Activated naive CD8-positive, alpha-beta T cell (primary cell): Measurements from ENCODE around the gene ENO2.
A peak's percentile ranks its signal among the peaks of the same experiment; 100 is the strongest.

ENCODE experiments used
- H3K27ac Mint-ChIP-seq: one replicate; pipeline ENCODE4 v1.8.0; 2021; ENCODE audit warnings: mixed read lengths
- H3K27me3 Mint-ChIP-seq: one replicate; pipeline ENCODE4 v1.8.0; 2021; ENCODE audit warnings: mixed read lengths
- H3K36me3 Mint-ChIP-seq: one replicate; pipeline ENCODE4 v1.8.0; 2021; ENCODE audit warnings: mixed read lengths
- H3K4me1 Mint-ChIP-seq: one replicate; pipeline ENCODE4 v1.8.0; 2021; ENCODE audit warnings: low read depth, mixed read lengths
- H3K4me3 Mint-ChIP-seq: one replicate; pipeline ENCODE4 v1.8.0; 2021; ENCODE audit warnings: mild to moderate bottlenecking, mixed read lengths
- H3K9me3 Mint-ChIP-seq: one replicate; pipeline ENCODE4 v1.8.0; 2021; ENCODE audit warnings: low read depth, mixed read lengths

The ENO2 gene

GRCh38 chr12:6932766-6933165 is 18.4 kb downstream of the ENO2 start:
- H3K27ac Mint-ChIP-seq = peak overlapping the region; percentile 84
- peaks cover 70% of the 10 kb centered on the region for H3K4me1 Mint-ChIP-seq
- H3K36me3 Mint-ChIP-seq = peaks cover 4% of the 10 kb centered on the region
- H3K27me3 Mint-ChIP-seq = no peaks in the 10 kb centered on the region
- no peak overlapping the region for H3K4me3 Mint-ChIP-seq
- no peaks in the 10 kb centered on the region for H3K9me3 Mint-ChIP-seq

GRCh38 chr12:6934110-6934509 is 19.7 kb downstream of the ENO2 start:
- H3K4me3 Mint-ChIP-seq = no peak overlapping the region
- H3K9me3 Mint-ChIP-seq = no peaks in the 10 kb centered on the region
- no peaks in the 10 kb centered on the region for H3K27me3 Mint-ChIP-seq
- peaks cover 5% of the 10 kb centered on the region for H3K36me3 Mint-ChIP-seq
- H3K27ac Mint-ChIP-seq = peak overlapping the region; percentile 87
- H3K4me1 Mint-ChIP-seq = peaks cover 67% of the 10 kb centered on the region

DNA sequence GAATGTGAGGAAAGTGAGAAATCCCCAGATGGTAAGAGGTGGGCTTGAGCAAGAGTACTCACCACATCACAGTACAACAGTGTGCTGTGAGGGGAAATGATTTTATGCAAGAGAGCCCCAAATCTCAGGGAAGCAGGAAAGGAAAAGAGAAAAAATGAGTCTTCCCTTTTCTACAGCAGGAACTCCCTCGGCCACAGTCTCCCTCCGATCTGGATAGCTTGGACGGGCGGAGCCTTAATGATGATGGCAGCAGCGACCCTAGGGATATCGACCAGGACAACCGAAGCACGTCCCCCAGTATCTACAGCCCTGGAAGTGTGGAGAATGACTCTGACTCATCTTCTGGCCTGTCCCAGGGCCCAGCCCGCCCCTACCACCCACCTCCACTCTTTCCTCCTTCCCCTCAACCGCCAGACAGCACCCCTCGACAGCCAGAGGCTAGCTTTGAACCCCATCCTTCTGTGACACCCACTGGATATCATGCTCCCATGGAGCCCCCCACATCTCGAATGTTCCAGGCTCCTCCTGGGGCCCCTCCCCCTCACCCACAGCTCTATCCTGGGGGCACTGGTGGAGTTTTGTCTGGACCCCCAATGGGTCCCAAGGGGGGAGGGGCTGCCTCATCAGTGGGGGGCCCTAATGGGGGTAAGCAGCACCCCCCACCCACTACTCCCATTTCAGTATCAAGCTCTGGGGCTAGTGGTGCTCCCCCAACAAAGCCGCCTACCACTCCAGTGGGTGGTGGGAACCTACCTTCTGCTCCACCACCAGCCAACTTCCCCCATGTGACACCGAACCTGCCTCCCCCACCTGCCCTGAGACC is 21.2 kb downstream of the ENO2 start:
- Mint-ChIP-seq H3K4me3 (peak overlapping the region; percentile 90), H3K27ac (peak overlapping the region; percentile 96), H3K36me3 (peaks cover 8% of the 10 kb centered on the region), H3K9me3 (no peaks in the 10 kb centered on the region), H3K27me3 (no peaks in the 10 kb centered on the region), H3K4me1 (peaks cover 61% of the 10 kb centered on the region)

- Mint-ChIP-seq H3K36me3 (peaks cover 8% of the 10 kb centered on the region), H3K9me3 (no peaks in the 10 kb centered on the region), H3K27ac (peak overlapping the region; percentile 96), H3K4me3 (peak overlapping the region; percentile 90), H3K27me3 (no peaks in the 10 kb centered on the region), H3K4me1 (peaks cover 57% of the 10 kb centered on the region)
These were observed 21.8 kb downstream of the ENO2 start for GRCh38 chr12:6936194-6936635.

GRCh38 chr12:6936636-6937480 is 22.5 kb downstream of the ENO2 start:
- H3K4me1 Mint-ChIP-seq = peaks cover 57% of the 10 kb centered on the region
- no peaks in the 10 kb centered on the region for H3K9me3 Mint-ChIP-seq
- peaks cover 8% of the 10 kb centered on the region for H3K36me3 Mint-ChIP-seq
- H3K27ac Mint-ChIP-seq = peak overlapping the region; percentile 96
- no peaks in the 10 kb centered on the region for H3K27me3 Mint-ChIP-seq
- H3K4me3 Mint-ChIP-seq = peak overlapping the region; percentile 90

DNA sequence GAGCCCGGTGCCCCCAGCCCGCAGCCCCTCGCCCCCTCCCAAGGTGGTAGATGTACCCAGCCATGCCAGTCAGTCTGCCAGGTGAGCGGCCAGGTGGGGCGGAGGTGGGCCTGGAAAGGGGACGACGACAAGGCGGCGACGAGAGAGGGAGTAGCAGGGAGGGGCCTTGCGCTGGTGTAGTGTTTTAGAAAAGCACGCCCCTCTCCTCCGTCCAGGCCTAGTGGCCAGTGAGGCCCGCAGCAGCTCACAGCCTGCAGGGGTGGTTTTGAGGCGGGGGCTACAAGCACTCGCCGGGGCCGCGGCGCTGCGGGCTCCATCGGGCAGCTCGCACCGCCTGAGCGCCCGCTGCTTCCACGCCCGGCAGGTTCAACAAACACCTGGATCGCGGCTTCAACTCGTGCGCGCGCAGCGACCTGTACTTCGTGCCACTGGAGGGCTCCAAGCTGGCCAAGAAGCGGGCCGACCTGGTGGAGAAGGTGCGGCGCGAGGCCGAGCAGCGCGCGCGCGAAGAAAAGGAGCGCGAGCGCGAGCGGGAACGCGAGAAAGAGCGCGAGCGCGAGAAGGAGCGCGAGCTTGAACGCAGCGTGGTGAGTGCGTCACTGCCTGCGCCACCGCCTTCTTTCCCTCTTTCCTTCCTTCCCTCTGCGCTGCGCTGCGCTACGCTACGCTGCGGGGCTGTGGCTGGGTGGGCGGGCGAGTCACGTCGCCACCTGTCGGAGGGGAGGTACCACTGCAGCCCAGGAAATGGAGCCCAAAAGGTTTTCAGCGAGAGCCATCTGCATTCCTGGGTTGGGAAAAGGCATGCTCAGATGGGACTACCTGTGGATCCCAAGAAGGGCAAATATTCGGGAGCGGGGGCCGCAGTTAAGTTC is 23.3 kb downstream of the ENO2 start:
- Mint-ChIP-seq H3K9me3 (no peaks in the 10 kb centered on the region), H3K36me3 (peaks cover 8% of the 10 kb centered on the region), H3K4me3 (peak overlapping the region; percentile 90), H3K4me1 (peaks cover 52% of the 10 kb centered on the region), H3K27ac (peak overlapping the region; percentile 91), H3K27me3 (no peaks in the 10 kb centered on the region)

- Mint-ChIP-seq H3K4me3 (peak overlapping the region; percentile 90), H3K9me3 (no peaks in the 10 kb centered on the region), H3K4me1 (peaks cover 55% of the 10 kb centered on the region), H3K27me3 (no peaks in the 10 kb centered on the region), H3K27ac (peak overlapping the region; percentile 91), H3K36me3 (peaks cover 8% of the 10 kb centered on the region)
These were observed 24.2 kb downstream of the ENO2 start for GRCh38 chr12:6938353-6939190.

DNA sequence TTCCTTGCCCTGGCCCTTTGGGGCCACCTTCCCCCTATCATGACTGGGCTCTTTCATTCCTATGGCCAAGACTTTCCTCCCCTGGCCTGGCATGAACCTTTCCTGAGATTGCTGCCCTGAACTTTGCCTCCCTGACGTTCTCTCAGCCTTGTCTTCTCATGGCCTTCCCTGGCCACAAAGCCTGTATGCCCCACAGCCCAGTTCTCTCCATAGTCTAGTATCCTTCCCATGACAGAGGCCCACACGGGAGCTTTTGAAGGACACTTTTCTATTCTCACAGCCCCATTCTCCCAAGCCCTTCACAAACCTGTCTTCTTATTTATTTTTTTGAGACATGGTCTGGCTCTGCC is 24.8 kb downstream of the ENO2 start:
- peaks cover 7% of the 10 kb centered on the region for H3K36me3 Mint-ChIP-seq
- peak overlapping the region; percentile 60 for H3K4me3 Mint-ChIP-seq
- H3K27me3 Mint-ChIP-seq = no peaks in the 10 kb centered on the region
- H3K9me3 Mint-ChIP-seq = no peaks in the 10 kb centered on the region
- peak overlapping the region; percentile 86 for H3K27ac Mint-ChIP-seq
- peaks cover 49% of the 10 kb centered on the region for H3K4me1 Mint-ChIP-seq

- Mint-ChIP-seq H3K27me3 (no peaks in the 10 kb centered on the region), H3K4me3 (no peak overlapping the region), H3K9me3 (no peaks in the 10 kb centered on the region), H3K36me3 (peaks cover 7% of the 10 kb centered on the region), H3K27ac (no peak overlapping the region), H3K4me1 (peaks cover 52% of the 10 kb centered on the region)
These were observed 26.9 kb downstream of the ENO2 start for GRCh38 chr12:6941267-6941666.

- Mint-ChIP-seq H3K9me3 (no peaks in the 10 kb centered on the region), H3K27me3 (no peaks in the 10 kb centered on the region), H3K36me3 (peaks cover 4% of the 10 kb centered on the region), H3K27ac (no peak overlapping the region), H3K4me3 (no peak overlapping the region), H3K4me1 (peaks cover 49% of the 10 kb centered on the region)
These were observed 27.4 kb downstream of the ENO2 start for GRCh38 chr12:6941782-6942181.

- Mint-ChIP-seq H3K4me1 (peaks cover 52% of the 10 kb centered on the region), H3K36me3 (peaks cover 4% of the 10 kb centered on the region), H3K4me3 (peak overlapping the region; percentile 21), H3K27ac (peak overlapping the region; percentile 96), H3K27me3 (no peaks in the 10 kb centered on the region), H3K9me3 (no peaks in the 10 kb centered on the region)
These were observed 27.9 kb downstream of the ENO2 start for GRCh38 chr12:6942331-6942665.

DNA sequence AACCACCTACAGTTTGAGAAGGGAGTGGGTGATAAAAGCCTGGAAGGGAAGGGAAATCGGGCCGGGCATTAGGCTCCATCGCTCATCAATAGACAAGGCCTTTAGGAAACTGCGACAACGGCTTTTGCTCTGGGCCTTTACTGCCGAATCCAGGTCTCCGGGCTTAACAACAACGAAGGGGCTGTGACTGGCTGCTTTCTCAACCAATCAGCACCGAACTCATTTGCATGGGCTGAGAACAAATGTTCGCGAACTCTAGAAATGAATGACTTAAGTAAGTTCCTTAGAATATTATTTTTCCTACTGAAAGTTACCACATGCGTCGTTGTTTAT is 29.0 kb downstream of the ENO2 start:
- no peaks in the 10 kb centered on the region for H3K27me3 Mint-ChIP-seq
- peaks cover 60% of the 10 kb centered on the region for H3K4me1 Mint-ChIP-seq
- peak overlapping the region; percentile 97 for H3K4me3 Mint-ChIP-seq
- H3K9me3 Mint-ChIP-seq = no peaks in the 10 kb centered on the region
- peaks cover 4% of the 10 kb centered on the region for H3K36me3 Mint-ChIP-seq
- H3K27ac Mint-ChIP-seq = peak overlapping the region; percentile 96

GRCh38 chr12:6943722-6944380 is 29.5 kb downstream of the ENO2 start, which contains the start of the genes C12orf57 and RNU7-1:
Gene C12orf57, plus strand, starts transcription at chr12:6944022. Its CDS starts 100 bp downstream, at chr12:6944122.
Gene RNU7-1, plus strand, starts transcription at chr12:6943816.
- Mint-ChIP-seq H3K4me3 (peak within 1 kb of the TSS; percentile 97), H3K27ac (peak within 1 kb of the TSS; percentile 96), H3K4me1 (peaks cover 65% of the 10 kb centered on the region), H3K9me3 (no peaks in the 10 kb centered on the region), H3K36me3 (peaks cover 4% of the 10 kb centered on the region), H3K27me3 (no peaks in the 10 kb centered on the region)
